HCT116 (cell line): Measurements from ENCODE around the gene CTCF. TPM values are rescaled to one million over a fixed set of nuclear protein-coding genes. Genes with fewer than 3 reads are reported as not detected.

Experiments used
- ATAC-seq: fragments of 200-7000 bp; cut with Tn5 transposase; 2 replicates; pipeline ENCODE4 v1.9.1; 2020; ENCODE audit warnings: mild to moderate bottlenecking, moderate library complexity
- BruUV-seq: library from RNA; stranded (reverse); fragments of 400-500 nt; replicated peaks from 2 replicates; lab custom pipeline; 2021; lab: Mats Ljungman, UMichigan
- CTCF ChIA-PET: fragments of 300-600 bp; sonication (Branson Sonifier 250); formaldehyde crosslinking; loops from one replicate; lab custom pipeline; 2021; ENCODE audit warnings: antibody characterized with exemption; lab: Charles Lee
- POLR2A ChIA-PET: fragments of 300-600, 350-600 bp; sonication (Branson Sonifier 250); formaldehyde crosslinking; loops from one replicate; lab custom pipeline; 2021; ENCODE audit warnings: antibody characterized with exemption; lab: Charles Lee
- RAD21 ChIA-PET, 2 experiments: fragments of 300-600 bp; sonication (Branson Sonifier 250); formaldehyde crosslinking; loops; one replicate each; lab custom pipeline; 2023; ENCODE audit warnings: low total read pairs in 2 of 2; ENCODE audit not compliant: uncharacterized antibody in 2 of 2, unreplicated experiment in 2 of 2, low non-redundant PET in 1 of 2; lab: Charles Lee
- DNase-seq: peaks from one replicate; pipeline ENCODE4 v3.0.0-alpha.2; 2010; ENCODE audit warnings: low read depth, low spot score
- H2AFZ ChIP-seq: fragments of 200-600 bp; shearing (Covaris generic), sonication (generic); 2 replicates; pipeline ENCODE4 v1.6.1; 2017; ENCODE audit warnings: low read depth, mixed run types, mixed read lengths, antibody characterized with exemption, low read length; ENCODE audit not compliant: poor library complexity, severe bottlenecking
- H3K27ac ChIP-seq: 2 replicates; pipeline ENCODE4 v1.5.1; 2012; ENCODE audit warnings: low read depth, low read length
- H3K27me3 ChIP-seq: fragments of 200-600 bp; sonication (generic); 2 replicates; pipeline ENCODE4 v1.6.1; 2016; ENCODE audit warnings: mixed run types, low read length, mixed read lengths; ENCODE audit not compliant: insufficient read depth
- H3K36me3 ChIP-seq, 2 experiments: fragments of 200-500 bp in 1 of 2; fragments of 200-600 bp in 1 of 2; sonication (Bioruptor generic) in 1 of 2; sonication (generic) in 1 of 2; 2 replicates each; pipeline versions ENCODE4 v1.5.1 to v1.6.1; 2014 to 2016; ENCODE audit warnings: low read length in 2 of 2, inconsistent platforms in 1 of 2, mixed read lengths in 1 of 2, mixed run types in 1 of 2; ENCODE audit not compliant: insufficient read depth in 2 of 2, control insufficient read depth in 1 of 2
- H3K4me1 ChIP-seq, 2 experiments: fragments of 200-600 bp in 1 of 2; sonication (generic) in 1 of 2; 2 replicates each; pipeline versions ENCODE4 v1.5.1 to v1.6.1; 2012 to 2017; ENCODE audit warnings: low read length in 2 of 2, inconsistent platforms in 1 of 2, mild to moderate bottlenecking in 1 of 2, mixed read lengths in 1 of 2, mixed run types in 1 of 2, moderate library complexity in 1 of 2; ENCODE audit not compliant: insufficient read depth in 2 of 2, control insufficient read depth in 1 of 2
- H3K4me2 ChIP-seq: fragments of 200-600 bp; sonication (generic); 2 replicates; pipeline ENCODE4 v1.6.1; 2017; ENCODE audit warnings: mixed run types, low read length, mixed read lengths
- H3K4me3 ChIP-seq, 2 experiments: fragments of 200-600 bp in 1 of 2; sonication (generic) in 1 of 2; replicated peaks in 1 of 2; 2 replicates each; pipeline ENCODE4 v1.5.1; 2011 to 2016; ENCODE audit warnings: low read length in 2 of 2, control low read depth in 1 of 2, low read depth in 1 of 2, mild to moderate bottlenecking in 1 of 2, mixed read lengths in 1 of 2, mixed run types in 1 of 2
- H3K79me2 ChIP-seq: fragments of 200-600 bp; sonication (generic); 2 replicates; pipeline ENCODE4 v1.6.1; 2017; ENCODE audit warnings: mild to moderate bottlenecking, mixed run types, low read length, moderate library complexity, mixed read lengths; ENCODE audit not compliant: insufficient read depth
- H3K9ac ChIP-seq: fragments of 200-600 bp; sonication (generic); 2 replicates; pipeline ENCODE4 v1.6.1; 2016; ENCODE audit warnings: low read length, mixed read lengths
- H3K9me2 ChIP-seq: fragments of 200-600 bp; sonication (generic), shearing (Covaris generic); 2 replicates; pipeline ENCODE4 v1.6.1; 2017; ENCODE audit warnings: mixed run types, mild to moderate bottlenecking, moderate library complexity; ENCODE audit not compliant: insufficient read depth
- H3K9me3 ChIP-seq, 2 experiments: fragments of 200-500 bp in 1 of 2; fragments of 200-600 bp in 1 of 2; sonication (Bioruptor generic) in 1 of 2; sonication (generic) in 1 of 2; 2 replicates each; pipeline ENCODE4 v1.6.1; 2014 to 2017; ENCODE audit warnings: low read length in 2 of 2, mixed read lengths in 2 of 2, inconsistent platforms in 1 of 2, low read depth in 1 of 2, mild to moderate bottlenecking in 1 of 2, mixed run types in 1 of 2, moderate library complexity in 1 of 2; ENCODE audit not compliant: control insufficient read depth in 1 of 2, insufficient read depth in 1 of 2
- H4K20me1 ChIP-seq: fragments of 200-600 bp; sonication (generic), shearing (Covaris generic); 2 replicates; pipeline ENCODE4 v1.6.1; 2017; ENCODE audit warnings: mixed run types, mild to moderate bottlenecking, moderate library complexity; ENCODE audit not compliant: insufficient read depth
- CBX3 ChIP-seq: IDR thresholded peaks from 2 replicates; pipeline ENCODE4 v1.6.1; 2012; ENCODE audit warnings: low read depth
- CEBPB ChIP-seq: IDR thresholded peaks from 2 replicates; pipeline ENCODE4 v1.6.1; 2012; ENCODE audit warnings: low read depth
- EZH2phosphoT487 ChIP-seq: fragments of 200-600 bp; IDR thresholded peaks from 2 replicates; pipeline ENCODE4 v1.6.1; 2018; ENCODE audit warnings: antibody characterized with exemption, borderline replicate concordance
- RAD21 ChIP-seq: IDR thresholded peaks from 2 replicates; pipeline ENCODE4 v1.6.1; 2012; ENCODE audit warnings: low read depth, mild to moderate bottlenecking
- SP1 ChIP-seq: IDR thresholded peaks from 2 replicates; pipeline ENCODE4 v1.6.1; 2012; ENCODE audit warnings: low read depth
- TCF7L2 ChIP-seq: IDR thresholded peaks from 2 replicates; pipeline ENCODE4 v1.7.0; 2011; ENCODE audit warnings: borderline replicate concordance, inconsistent platforms; ENCODE audit not compliant: insufficient read depth, insufficient read length; ENCODE audit errors: extremely low read depth
- YY1 ChIP-seq: IDR thresholded peaks from 2 replicates; pipeline ENCODE4 v1.6.1; 2011; ENCODE audit warnings: low read length, low read depth, moderate library complexity, mild to moderate bottlenecking; ENCODE audit not compliant: insufficient replicate concordance; ENCODE audit errors: extremely low read depth
- ZBTB33 ChIP-seq: IDR thresholded peaks from 2 replicates; pipeline ENCODE4 v1.6.1; 2011; ENCODE audit warnings: mild to moderate bottlenecking, low read length, moderate library complexity; ENCODE audit not compliant: insufficient replicate concordance; ENCODE audit errors: extremely low read depth
- ZNF274 ChIP-seq: fragments of 200-500 bp; sonication (Bioruptor generic); IDR thresholded peaks from 2 replicates; pipeline ENCODE4 v1.6.1; 2014; ENCODE audit warnings: mild to moderate bottlenecking, low read depth, low read length, inconsistent platforms
- intact Hi-C: fragments of 100-400 bp; cut with micrococcal nuclease; formaldehyde crosslinking; loops from 2 replicates; pipeline ENCODE4 v1.10.0; 2022
- total RNA-seq: library from RNA; stranded (reverse); gene quantifications from one replicate; pipeline ENCODE4 v1.2.1, GENCODE V29; 2021; ENCODE audit not compliant: unreplicated experiment
- TF ChIP-seq, protein P1 (sequence below): IDR thresholded peaks from 2 replicates; pipeline ENCODE4 v1.6.1; 2012; ENCODE audit warnings: low read depth
- TF ChIP-seq, protein P2 (sequence below): IDR thresholded peaks from 2 replicates; pipeline ENCODE4 v1.6.1; 2012
- TF ChIP-seq, protein P3 (sequence below), 3 experiments: fragments of 200-600 bp in 1 of 3; sonication (generic) in 1 of 3; IDR thresholded peaks in 2 of 3; conservative IDR thresholded peaks in 1 of 3; 2 replicates each; pipeline ENCODE4 v1.5.1; 2012 to 2017; ENCODE audit warnings: low read depth in 2 of 3, low read length in 2 of 3, antibody characterized with exemption in 1 of 3, borderline replicate concordance in 1 of 3, control low read depth in 1 of 3, mild to moderate bottlenecking in 1 of 3, mixed read lengths in 1 of 3, mixed run types in 1 of 3, moderate library complexity in 1 of 3; ENCODE audit not compliant: insufficient read depth in 1 of 3

CTCF gene
- total RNA-seq, 1 experiment from 2014 or later, result 48.3 TPM

- Histone ChIP-seq H3K36me3 (no peaks in the 10 kb centered on the region; a peak in 1 of 4 replicates), H3K9ac (no peak overlapping the region), H3K27ac (no peak overlapping the region), H3K79me2 (no peaks in the 10 kb centered on the region), H3K4me1 (peaks cover 0 to 5% of the 10 kb centered on the region in 2 experiments; a peak in 2 of 4 replicates), H3K27me3 (no peaks in the 10 kb centered on the region), H3K9me2 (no peaks in the 10 kb centered on the region), H4K20me1 (no peaks in the 10 kb centered on the region), H2AFZ (no peak overlapping the region), H3K4me3 (no peak overlapping the region), H3K9me3 (no peaks in the 10 kb centered on the region), H3K4me2 (no peak overlapping the region)
- TF ChIP-seq CEBPB, result no peak
- TF ChIP-seq, protein P1, sequence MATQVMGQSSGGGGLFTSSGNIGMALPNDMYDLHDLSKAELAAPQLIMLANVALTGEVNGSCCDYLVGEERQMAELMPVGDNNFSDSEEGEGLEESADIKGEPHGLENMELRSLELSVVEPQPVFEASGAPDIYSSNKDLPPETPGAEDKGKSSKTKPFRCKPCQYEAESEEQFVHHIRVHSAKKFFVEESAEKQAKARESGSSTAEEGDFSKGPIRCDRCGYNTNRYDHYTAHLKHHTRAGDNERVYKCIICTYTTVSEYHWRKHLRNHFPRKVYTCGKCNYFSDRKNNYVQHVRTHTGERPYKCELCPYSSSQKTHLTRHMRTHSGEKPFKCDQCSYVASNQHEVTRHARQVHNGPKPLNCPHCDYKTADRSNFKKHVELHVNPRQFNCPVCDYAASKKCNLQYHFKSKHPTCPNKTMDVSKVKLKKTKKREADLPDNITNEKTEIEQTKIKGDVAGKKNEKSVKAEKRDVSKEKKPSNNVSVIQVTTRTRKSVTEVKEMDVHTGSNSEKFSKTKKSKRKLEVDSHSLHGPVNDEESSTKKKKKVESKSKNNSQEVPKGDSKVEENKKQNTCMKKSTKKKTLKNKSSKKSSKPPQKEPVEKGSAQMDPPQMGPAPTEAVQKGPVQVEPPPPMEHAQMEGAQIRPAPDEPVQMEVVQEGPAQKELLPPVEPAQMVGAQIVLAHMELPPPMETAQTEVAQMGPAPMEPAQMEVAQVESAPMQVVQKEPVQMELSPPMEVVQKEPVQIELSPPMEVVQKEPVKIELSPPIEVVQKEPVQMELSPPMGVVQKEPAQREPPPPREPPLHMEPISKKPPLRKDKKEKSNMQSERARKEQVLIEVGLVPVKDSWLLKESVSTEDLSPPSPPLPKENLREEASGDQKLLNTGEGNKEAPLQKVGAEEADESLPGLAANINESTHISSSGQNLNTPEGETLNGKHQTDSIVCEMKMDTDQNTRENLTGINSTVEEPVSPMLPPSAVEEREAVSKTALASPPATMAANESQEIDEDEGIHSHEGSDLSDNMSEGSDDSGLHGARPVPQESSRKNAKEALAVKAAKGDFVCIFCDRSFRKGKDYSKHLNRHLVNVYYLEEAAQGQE, result no peak
- no peak for TF ChIP-seq ZNF274
- TF ChIP-seq, protein P2, sequence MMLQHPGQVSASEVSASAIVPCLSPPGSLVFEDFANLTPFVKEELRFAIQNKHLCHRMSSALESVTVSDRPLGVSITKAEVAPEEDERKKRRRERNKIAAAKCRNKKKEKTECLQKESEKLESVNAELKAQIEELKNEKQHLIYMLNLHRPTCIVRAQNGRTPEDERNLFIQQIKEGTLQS, result no peak
- TF ChIP-seq, protein P3, sequence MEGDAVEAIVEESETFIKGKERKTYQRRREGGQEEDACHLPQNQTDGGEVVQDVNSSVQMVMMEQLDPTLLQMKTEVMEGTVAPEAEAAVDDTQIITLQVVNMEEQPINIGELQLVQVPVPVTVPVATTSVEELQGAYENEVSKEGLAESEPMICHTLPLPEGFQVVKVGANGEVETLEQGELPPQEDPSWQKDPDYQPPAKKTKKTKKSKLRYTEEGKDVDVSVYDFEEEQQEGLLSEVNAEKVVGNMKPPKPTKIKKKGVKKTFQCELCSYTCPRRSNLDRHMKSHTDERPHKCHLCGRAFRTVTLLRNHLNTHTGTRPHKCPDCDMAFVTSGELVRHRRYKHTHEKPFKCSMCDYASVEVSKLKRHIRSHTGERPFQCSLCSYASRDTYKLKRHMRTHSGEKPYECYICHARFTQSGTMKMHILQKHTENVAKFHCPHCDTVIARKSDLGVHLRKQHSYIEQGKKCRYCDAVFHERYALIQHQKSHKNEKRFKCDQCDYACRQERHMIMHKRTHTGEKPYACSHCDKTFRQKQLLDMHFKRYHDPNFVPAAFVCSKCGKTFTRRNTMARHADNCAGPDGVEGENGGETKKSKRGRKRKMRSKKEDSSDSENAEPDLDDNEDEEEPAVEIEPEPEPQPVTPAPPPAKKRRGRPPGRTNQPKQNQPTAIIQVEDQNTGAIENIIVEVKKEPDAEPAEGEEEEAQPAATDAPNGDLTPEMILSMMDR (IDR thresholded peaks at IDR 0.05 in 2 of 3, conservative IDR thresholded peaks at IDR 0.05 in 1 of 3; ENCODE audit: borderline replicate concordance in 1 of 3, insufficient read depth in 1 of 3, low read depth in 2 of 3, low read length in 2 of 3), result no peak
- no peak for TF ChIP-seq SP1
- TF ChIP-seq ZBTB33, result no peak
- no peak for TF ChIP-seq TCF7L2
- TF ChIP-seq CBX3, result no peak
- no peak for TF ChIP-seq EZH2phosphoT487
- TF ChIP-seq YY1, result no peak
- no peak for TF ChIP-seq RAD21
- RAD21 ChIA-PET, result no interaction called here
- CTCF ChIA-PET, result no interaction called here
- intact Hi-C loops, result no loop called here
- DNase-seq, result no peak
- POLR2A ChIA-PET, result no interaction called here
- ATAC-seq, result no peak
- no TSS peak for BruUV-seq
Measured at GRCh38 chr16:67675999-67676398, 113.7 kb downstream of the CTCF start.
